K562 (cell line): ENCODE data around the gene SIK3. TPM values are rescaled to one million over a fixed set of nuclear protein-coding genes. Genes with fewer than 3 reads are reported as not detected.

Source experiments
- ATAC-seq: fragments of 200-7000 bp; cut with Tn5 transposase; 3 replicates; pipeline ENCODE4 v1.9.1; 2020; ENCODE audit warnings: moderate library complexity
- BruUV-seq: library from RNA; stranded (reverse); fragments of 400-500 nt; replicated peaks from 2 replicates; lab custom pipeline; 2021; lab: Mats Ljungman, UMichigan
- CTCF ChIA-PET: fragments of 300-600 bp; formaldehyde crosslinking; extraction: SDS; loops from one replicate; lab custom pipeline; 2021; ENCODE audit warnings: low intra/inter-chr PET ratio; lab: Yijun Ruan, JAX
- POLR2A ChIA-PET: fragments of 300-600, 350-650 bp; sonication (Branson Sonifier 250); formaldehyde crosslinking; extraction: SDS; loops from one replicate; lab custom pipeline; 2021; ENCODE audit warnings: antibody characterized with exemption, inconsistent platforms; lab: Yijun Ruan, JAX
- DNase-seq, 4 experiments: peaks; one replicate each; pipeline versions ENCODE4 v3.0.0 to v3.0.0-alpha.2; 2011 to 2018; ENCODE audit warnings: low spot score in 3 of 4, mixed read lengths in 3 of 4; ENCODE audit errors: extremely low read depth in 1 of 4
- FAIRE-seq: peaks from 2 replicates; lab custom pipeline; 2011; peaks lifted over from hg19 to GRCh38; lab: Jason Lieb, UNC
- H2AFZ ChIP-seq: 2 replicates; pipeline ENCODE4 v1.6.0; 2011; ENCODE audit warnings: low read depth, low read length, control low read depth, inconsistent platforms
- H3K27ac ChIP-seq: fragments of 200-600 bp; 3 replicates; pipeline ENCODE4 v1.8.0; 2011; ENCODE audit warnings: low read depth, mild to moderate bottlenecking, control low read depth, inconsistent platforms, low read length, moderate library complexity, mixed read lengths; ENCODE audit errors: extremely low read depth
- H3K27me3 ChIP-seq, 2 experiments: fragments of 300-600 bp in 1 of 2; 2 replicates in 1 of 2; 3 replicates in 1 of 2; pipeline versions ENCODE4 v1.6.0 to v1.8.0; 2011; ENCODE audit warnings: inconsistent platforms in 2 of 2, low read length in 2 of 2, mild to moderate bottlenecking in 1 of 2, mixed read lengths in 1 of 2, moderate library complexity in 1 of 2; ENCODE audit not compliant: control insufficient read depth in 2 of 2, insufficient read depth in 2 of 2
- H3K36me3 ChIP-seq: fragments of 300-600 bp; 3 replicates; pipeline ENCODE4 v1.8.0; 2011; ENCODE audit warnings: mild to moderate bottlenecking, low read length, inconsistent platforms; ENCODE audit not compliant: control insufficient read depth, insufficient read depth
- H3K4me1 ChIP-seq, 2 experiments: fragments of 200-600 bp in 1 of 2; replicated peaks in 1 of 2; 2 replicates in 1 of 2; 3 replicates in 1 of 2; pipeline versions ENCODE4 v1.5.1 to v1.8.0; 2011; ENCODE audit warnings: inconsistent platforms in 2 of 2, low read length in 2 of 2, mild to moderate bottlenecking in 1 of 2, mixed read lengths in 1 of 2, moderate library complexity in 1 of 2; ENCODE audit not compliant: control insufficient read depth in 2 of 2, insufficient read depth in 2 of 2
- H3K4me2 ChIP-seq: 2 replicates; pipeline ENCODE4 v1.6.1; 2011; ENCODE audit warnings: low read length, control low read depth, inconsistent platforms, mixed read lengths; ENCODE audit not compliant: insufficient read depth
- H3K4me3 ChIP-seq: fragments of 200-600 bp; sonication (generic), shearing (Covaris generic); 2 replicates; pipeline ENCODE4 v1.5.1; 2016; ENCODE audit warnings: control low read depth, inconsistent platforms
- H3K79me2 ChIP-seq: fragments of 200-600 bp; 3 replicates; pipeline ENCODE4 v1.8.0; 2011; ENCODE audit warnings: low read length, inconsistent platforms; ENCODE audit not compliant: control insufficient read depth, insufficient read depth
- H3K9ac ChIP-seq, 2 experiments: 2 replicates each; pipeline versions ENCODE4 v1.6.0 to v1.6.1; 2011; ENCODE audit warnings: low read depth in 2 of 2, low read length in 2 of 2, control low read depth in 1 of 2, inconsistent platforms in 1 of 2, mild to moderate bottlenecking in 1 of 2, mixed read lengths in 1 of 2; ENCODE audit not compliant: insufficient read depth in 1 of 2
- H3K9me1 ChIP-seq: one replicate; pipeline ENCODE4 v1.6.0; 2011; ENCODE audit warnings: inconsistent platforms, mild to moderate bottlenecking, low read length, moderate library complexity; ENCODE audit not compliant: control insufficient read depth, insufficient read depth
- H3K9me3 ChIP-seq: replicated peaks from 2 replicates; pipeline ENCODE4 v1.5.1; 2011; ENCODE audit warnings: low read depth, low read length, inconsistent platforms; ENCODE audit not compliant: control insufficient read depth, insufficient read depth
- H4K20me1 ChIP-seq: replicated peaks from 2 replicates; pipeline ENCODE4 v1.6.1; 2011; ENCODE audit warnings: low read length, inconsistent platforms, mixed read lengths; ENCODE audit not compliant: control insufficient read depth, insufficient read depth
- FOXK2 ChIP-seq, 2 experiments: fragments of 450-650 bp; IDR thresholded peaks in 1 of 2; conservative IDR thresholded peaks in 1 of 2; 2 replicates each; pipeline ENCODE4 v1.6.1; 2016; ENCODE audit warnings: low read depth in 2 of 2, mild to moderate bottlenecking in 1 of 2
- MYNN ChIP-seq, 2 experiments: sonication (generic); formaldehyde crosslinking in 1 of 2; IDR thresholded peaks; 2 replicates each; pipeline versions ENCODE4 v1.5.0 to v1.6.1; 2016 to 2020; ENCODE audit warnings: antibody characterized with exemption in 1 of 2, missing genetic modification reagents in 1 of 2
- SMARCA5 ChIP-seq: fragments of 450-650 bp; IDR thresholded peaks from 2 replicates; pipeline ENCODE4 v1.6.1; 2016
- SNRNP70 ChIP-seq: fragments of 200-400 bp; formaldehyde crosslinking; optimal IDR thresholded peaks from 2 replicates; pipeline ENCODE3; 2017; ENCODE audit warnings: low read depth, low read length
- ZNF707 ChIP-seq: fragments of 250-450 bp; sonication (Bioruptor Pico); conservative IDR thresholded peaks from 2 replicates; pipeline ENCODE4 v1.8.0; 2022; ENCODE audit warnings: inconsistent platforms, mild to moderate bottlenecking, moderate library complexity
- ZNF780A ChIP-seq: fragments of 250-450 bp; sonication (Bioruptor Pico); IDR thresholded peaks from 2 replicates; pipeline ENCODE4 v1.5.0; 2021; ENCODE audit warnings: mild to moderate bottlenecking
- ZSCAN32 ChIP-seq: fragments of 450-650 bp; formaldehyde crosslinking; IDR thresholded peaks from 2 replicates; pipeline ENCODE4 v1.4.0; 2020; ENCODE audit warnings: mild to moderate bottlenecking, moderate library complexity
- in situ Hi-C: fragments of 300-500 bp; cut with MboI; formaldehyde crosslinking; loops from 4 replicates; pipeline ENCODE4 v1.15.0; 2018; ENCODE audit warnings: inconsistent platforms, mixed read lengths
- intact Hi-C: fragments of 100-400 bp; cut with micrococcal nuclease; formaldehyde crosslinking; loops from 2 replicates; pipeline ENCODE4 v1.14.2; 2022
- polyA plus RNA-seq, 8 experiments: library from polyadenylated mRNA; depleted of rRNA in 4 of 8; stranded (reverse) in 5 of 8; unstranded in 3 of 8; fragments of >200 nt; fragmentation: Nextera tagmentation in 2 of 8; fragmentation: Illumina TruSeq in 1 of 8; extraction: Ambion mirVana in 2 of 8; extraction: Trizol in 1 of 8; gene quantifications; 2 replicates each; pipeline versions ENCODE4 v1.2.1 to v1.2.3, GENCODE V29; 2011 to 2014; ENCODE audit warnings: inconsistent platforms in 1 of 8, missing spikeins in 1 of 8
- total RNA-seq, 7 experiments: library from RNA; depleted of rRNA in 6 of 7; stranded (reverse); fragments of >200 nt in 6 of 7; fragmentation: Illumina TruSeq in 2 of 7; extraction: Trizol in 2 of 7; gene quantifications; 2 replicates each; pipeline versions ENCODE4 v1.2.1 to v1.2.3, GENCODE V29; 2011 to 2021; ENCODE audit warnings: low replicate concordance in 1 of 7
- TF ChIP-seq, protein P1 (sequence below): fragments of 150-350 bp; conservative IDR thresholded peaks from 2 replicates; pipeline ENCODE4 v1.6.1; 2014; ENCODE audit warnings: low read length
- TF ChIP-seq, protein P2 (sequence below): fragments of 450-650 bp; IDR thresholded peaks from 2 replicates; pipeline ENCODE4 v1.6.1; 2016; ENCODE audit warnings: antibody characterized with exemption
- TF ChIP-seq, protein P3 (sequence below), 2 experiments: fragments of 250-450 bp in 1 of 2; fragments of 450-650 bp in 1 of 2; sonication (Bioruptor Pico) in 1 of 2; IDR thresholded peaks; 2 replicates each; pipeline versions ENCODE4 v1.6.1 to v1.8.0; 2016 to 2021; ENCODE audit warnings: mild to moderate bottlenecking in 2 of 2, moderate library complexity in 2 of 2, missing compliant biosample characterization in 1 of 2, missing genetic modification characterization in 1 of 2
- TF ChIP-seq, protein P4 (sequence below): fragments of 150-350 bp; IDR thresholded peaks from 2 replicates; pipeline ENCODE4 v1.6.1; 2014; ENCODE audit warnings: low read depth, mild to moderate bottlenecking, low read length, borderline replicate concordance

Gene SIK3
- total and polyA plus RNA-seq, 9 of the 15 experiments (the other 6 are each of a cell fraction or from before 2014, with no cell fraction given): 1.6 to 21.6 (median 8.0) TPM

DNA sequence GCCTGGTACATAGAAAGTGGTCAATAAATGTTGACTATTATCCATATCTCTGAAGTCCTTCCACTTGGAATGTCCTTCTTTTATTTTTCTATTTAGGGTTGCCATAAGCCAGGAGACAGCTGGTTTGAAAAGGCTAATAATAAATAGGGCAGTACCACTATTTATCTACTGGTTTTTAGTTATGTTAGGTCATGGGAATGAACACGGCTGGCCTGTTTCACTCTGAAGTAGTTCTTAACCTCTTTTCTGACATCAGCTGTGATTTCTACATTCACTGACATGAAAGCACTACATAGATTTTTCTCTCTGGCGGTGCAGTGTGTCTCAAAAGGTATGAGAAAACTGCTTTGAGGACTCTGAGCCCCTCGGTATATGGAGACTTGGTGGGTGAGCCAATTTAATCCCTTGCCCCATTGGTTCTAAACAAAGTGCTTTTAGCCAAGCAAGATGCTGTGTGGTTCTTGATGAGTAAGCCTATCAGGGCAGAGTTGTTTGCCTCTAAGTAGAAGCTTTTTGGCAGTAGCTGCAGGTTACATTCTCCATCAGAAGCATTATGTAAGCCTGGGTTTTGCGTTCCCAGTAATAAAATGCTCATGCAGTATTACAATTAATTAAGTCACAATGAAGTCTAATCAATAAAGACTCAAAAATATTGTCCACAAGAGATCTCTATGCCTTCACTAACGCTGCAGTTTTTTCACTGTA, 212.1 kb downstream of the SIK3 start (continued):
- TF ChIP-seq, protein P1, sequence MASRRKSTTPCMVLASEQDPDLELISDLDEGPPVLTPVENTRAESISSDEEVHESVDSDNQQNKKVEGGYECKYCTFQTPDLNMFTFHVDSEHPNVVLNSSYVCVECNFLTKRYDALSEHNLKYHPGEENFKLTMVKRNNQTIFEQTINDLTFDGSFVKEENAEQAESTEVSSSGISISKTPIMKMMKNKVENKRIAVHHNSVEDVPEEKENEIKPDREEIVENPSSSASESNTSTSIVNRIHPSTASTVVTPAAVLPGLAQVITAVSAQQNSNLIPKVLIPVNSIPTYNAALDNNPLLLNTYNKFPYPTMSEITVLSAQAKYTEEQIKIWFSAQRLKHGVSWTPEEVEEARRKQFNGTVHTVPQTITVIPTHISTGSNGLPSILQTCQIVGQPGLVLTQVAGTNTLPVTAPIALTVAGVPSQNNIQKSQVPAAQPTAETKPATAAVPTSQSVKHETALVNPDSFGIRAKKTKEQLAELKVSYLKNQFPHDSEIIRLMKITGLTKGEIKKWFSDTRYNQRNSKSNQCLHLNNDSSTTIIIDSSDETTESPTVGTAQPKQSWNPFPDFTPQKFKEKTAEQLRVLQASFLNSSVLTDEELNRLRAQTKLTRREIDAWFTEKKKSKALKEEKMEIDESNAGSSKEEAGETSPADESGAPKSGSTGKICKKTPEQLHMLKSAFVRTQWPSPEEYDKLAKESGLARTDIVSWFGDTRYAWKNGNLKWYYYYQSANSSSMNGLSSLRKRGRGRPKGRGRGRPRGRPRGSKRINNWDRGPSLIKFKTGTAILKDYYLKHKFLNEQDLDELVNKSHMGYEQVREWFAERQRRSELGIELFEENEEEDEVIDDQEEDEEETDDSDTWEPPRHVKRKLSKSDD: no peak
- TF ChIP-seq, protein P2, sequence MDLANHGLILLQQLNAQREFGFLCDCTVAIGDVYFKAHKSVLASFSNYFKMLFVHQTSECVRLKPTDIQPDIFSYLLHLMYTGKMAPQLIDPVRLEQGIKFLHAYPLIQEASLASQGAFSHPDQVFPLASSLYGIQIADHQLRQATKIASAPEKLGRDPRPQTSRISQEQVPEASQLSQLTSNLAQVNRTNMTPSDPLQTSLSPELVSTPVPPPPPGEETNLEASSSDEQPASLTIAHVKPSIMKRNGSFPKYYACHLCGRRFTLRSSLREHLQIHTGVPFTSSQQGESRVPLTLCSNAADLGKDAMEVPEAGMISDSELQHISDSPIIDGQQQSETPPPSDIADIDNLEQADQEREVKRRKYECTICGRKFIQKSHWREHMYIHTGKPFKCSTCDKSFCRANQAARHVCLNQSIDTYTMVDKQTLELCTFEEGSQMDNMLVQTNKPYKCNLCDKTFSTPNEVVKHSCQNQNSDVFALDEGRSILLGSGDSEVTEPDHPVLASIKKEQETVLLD: no peak
- TF ChIP-seq ZNF780A (CRISPR knock-in tag): no peak

DNA sequence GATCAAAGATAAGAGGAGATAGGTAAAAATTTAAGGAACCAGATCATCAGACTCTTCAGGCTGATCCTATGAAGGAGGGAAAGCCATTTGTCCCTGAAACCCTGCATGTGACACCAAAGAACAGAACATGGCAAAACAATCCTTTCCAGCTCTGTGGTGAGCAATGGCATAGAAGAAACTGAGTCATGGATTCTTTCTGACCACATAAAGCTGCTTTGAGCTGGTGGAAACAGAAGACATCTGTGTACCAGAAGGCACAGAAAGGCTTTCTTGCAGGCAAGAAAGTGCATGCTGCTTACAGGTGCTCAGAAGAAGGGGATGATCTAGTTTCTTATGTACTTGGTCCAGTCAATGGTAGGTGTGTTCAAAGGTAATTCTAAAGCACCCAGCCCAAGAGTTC, 215.8 kb downstream of the SIK3 start:
- no peaks in the 10 kb centered on the region for H3K79me2 ChIP-seq
- H3K36me3 ChIP-seq: no peaks in the 10 kb centered on the region
- in situ Hi-C loops: loop anchor here (5.0 to 10.0 kb wide), 2 partner anchors 220 to 342 kb away; no protein-coding TSS in a partner anchor
- FAIRE-seq (no peak), ATAC-seq (no peak), DNase-seq (no peak)
- no TSS peak for BruUV-seq
- H3K27ac ChIP-seq: no peak overlapping the region
- no peaks in the 10 kb centered on the region for H4K20me1 ChIP-seq
- no peaks in the 10 kb centered on the region for H3K9me1 ChIP-seq
- POLR2A ChIA-PET: interaction anchor here (1.1 kb wide), 1 partner anchor 15 kb away, joined by 3 read pairs; no protein-coding TSS in a partner anchor
- no peak overlapping the region for H3K9ac ChIP-seq
- no peaks in the 10 kb centered on the region for H3K9me3 ChIP-seq
- no peaks in the 10 kb centered on the region for H3K27me3 ChIP-seq
- intact Hi-C loops: loop anchor here (5.0 kb wide), 1 partner anchor 345 kb away; no protein-coding TSS in a partner anchor
- no peak overlapping the region for H2AFZ ChIP-seq
- no peaks in the 10 kb centered on the region for H3K4me1 ChIP-seq
- CTCF ChIA-PET: interaction anchor here (0.5 kb wide), 1 partner anchor 223 kb away, joined by 3 read pairs; no protein-coding TSS in a partner anchor
- H3K4me2 ChIP-seq: no peak overlapping the region
- H3K4me3 ChIP-seq: no peak overlapping the region
- no peak for TF ChIP-seq ZSCAN32 (CRISPR knock-in tag)
- no peak for TF ChIP-seq FOXK2 (conservative IDR thresholded peaks at IDR 0.05 in 1 of 2, IDR thresholded peaks at IDR 0.05 in 1 of 2; ENCODE audit: low read depth in 2 of 2)
- TF ChIP-seq SNRNP70: no peak
- TF ChIP-seq MYNN (IDR thresholded peaks at IDR 0.05): no peak
- no peak for TF ChIP-seq MYNN (CRISPR knock-in tag; IDR thresholded peaks at IDR 0.05)
- no peak for TF ChIP-seq SMARCA5
- TF ChIP-seq, protein P3, sequence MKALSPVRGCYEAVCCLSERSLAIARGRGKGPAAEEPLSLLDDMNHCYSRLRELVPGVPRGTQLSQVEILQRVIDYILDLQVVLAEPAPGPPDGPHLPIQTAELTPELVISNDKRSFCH (CRISPR knock-in tag; IDR thresholded peaks at IDR 0.05): no peak
- TF ChIP-seq, protein P3 (tag; IDR thresholded peaks at IDR 0.05): no peak
- TF ChIP-seq, protein P4, sequence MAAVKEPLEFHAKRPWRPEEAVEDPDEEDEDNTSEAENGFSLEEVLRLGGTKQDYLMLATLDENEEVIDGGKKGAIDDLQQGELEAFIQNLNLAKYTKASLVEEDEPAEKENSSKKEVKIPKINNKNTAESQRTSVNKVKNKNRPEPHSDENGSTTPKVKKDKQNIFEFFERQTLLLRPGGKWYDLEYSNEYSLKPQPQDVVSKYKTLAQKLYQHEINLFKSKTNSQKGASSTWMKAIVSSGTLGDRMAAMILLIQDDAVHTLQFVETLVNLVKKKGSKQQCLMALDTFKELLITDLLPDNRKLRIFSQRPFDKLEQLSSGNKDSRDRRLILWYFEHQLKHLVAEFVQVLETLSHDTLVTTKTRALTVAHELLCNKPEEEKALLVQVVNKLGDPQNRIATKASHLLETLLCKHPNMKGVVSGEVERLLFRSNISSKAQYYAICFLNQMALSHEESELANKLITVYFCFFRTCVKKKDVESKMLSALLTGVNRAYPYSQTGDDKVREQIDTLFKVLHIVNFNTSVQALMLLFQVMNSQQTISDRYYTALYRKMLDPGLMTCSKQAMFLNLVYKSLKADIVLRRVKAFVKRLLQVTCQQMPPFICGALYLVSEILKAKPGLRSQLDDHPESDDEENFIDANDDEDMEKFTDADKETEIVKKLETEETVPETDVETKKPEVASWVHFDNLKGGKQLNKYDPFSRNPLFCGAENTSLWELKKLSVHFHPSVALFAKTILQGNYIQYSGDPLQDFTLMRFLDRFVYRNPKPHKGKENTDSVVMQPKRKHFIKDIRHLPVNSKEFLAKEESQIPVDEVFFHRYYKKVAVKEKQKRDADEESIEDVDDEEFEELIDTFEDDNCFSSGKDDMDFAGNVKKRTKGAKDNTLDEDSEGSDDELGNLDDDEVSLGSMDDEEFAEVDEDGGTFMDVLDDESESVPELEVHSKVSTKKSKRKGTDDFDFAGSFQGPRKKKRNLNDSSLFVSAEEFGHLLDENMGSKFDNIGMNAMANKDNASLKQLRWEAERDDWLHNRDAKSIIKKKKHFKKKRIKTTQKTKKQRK: no peak
- no peak for TF ChIP-seq ZNF707 (CRISPR knock-in tag)
